Subcutaneous preadipocyte (primary cell): ENCODE results near the gene CLCN2. TPM values are rescaled to one million over a fixed set of nuclear protein-coding genes. Genes with fewer than 3 reads are reported as not detected.

Experiments used
- small RNA-seq: library from RNA; depleted of rRNA; stranded (forward); fragments of <200 nt; gene quantifications from one replicate; pipeline ENCODE3, GENCODE V24; 2012
- total RNA-seq: library from RNA; depleted of rRNA; stranded (reverse); fragments of >200 nt; gene quantifications from 2 replicates; pipeline ENCODE4 v1.2.3, GENCODE V29; 2012

The CLCN2 gene
- 5.1 and 5.5 TPM in 2 replicates for total RNA-seq

GRCh38 chr3:184361532-184361931 lies at the start of gene CLCN2, which contains the start of gene POLR2H:
Gene CLCN2 (minus strand): TSS chr3:184361605. CDS start chr3:184361479, 126 bp downstream.
Gene POLR2H (plus strand): TSS chr3:184361710. CDS start chr3:184363493, 1,783 bp downstream.

GRCh38 chr3:184379358-184380184 lies 18.2 kb upstream of the CLCN2 start, which contains the start of gene CHRD:
Gene CHRD (plus strand): TSS chr3:184380054. CDS start chr3:184380319, 265 bp downstream.

GRCh38 chr3:184377882-184378445 lies 16.6 kb upstream of the CLCN2 start, which contains the start of gene THPO:
Gene THPO (minus strand): TSS chr3:184378207. CDS start chr3:184376259, 1,948 bp downstream.

GRCh38 chr3:184337399-184337714 lies 24.0 kb downstream of the CLCN2 start, which contains the start of gene FAM131A:
Gene FAM131A (plus strand): TSS chr3:184337600. CDS start chr3:184337631, 31 bp downstream.

GRCh38 chr3:184314363-184314699 lies 47.1 kb downstream of the CLCN2 start, which contains the start of gene EIF4G1:
Gene EIF4G1 (plus strand): TSS chr3:184314606. CDS start chr3:184315797, 1,191 bp downstream.

GRCh38 chr3:184298759-184299487 lies 62.5 kb downstream of the CLCN2 start, which contains the start of gene PSMD2:
Gene PSMD2 (plus strand): TSS chr3:184299241. CDS start chr3:184299267, 26 bp downstream.

Small RNA genes lying within 50 kb of the gene (small RNA-seq; reads per million reads assigned to genes)
- gene SNORD66 = 664 reads per million, percentile 99 among the genes with 10 or more reads in this experiment

Other genes starting within 250 kb of the CLCN2 start
- 26.1 and 34.2 TPM in 2 replicates for gene EIF2B5, start 226.2 kb downstream of the CLCN2 start, total RNA-seq
- gene DVL3, start 206.2 kb downstream of the CLCN2 start, total RNA-seq = 22.8 and 28.5 TPM in 2 replicates
- gene AP2M1, start 186.8 kb downstream of the CLCN2 start, total RNA-seq = 359 and 374 TPM in 2 replicates
- 34.6 and 38.2 TPM in 2 replicates for gene ABCF3, start 175.4 kb downstream of the CLCN2 start, total RNA-seq
- gene VWA5B2, start 132.0 kb downstream of the CLCN2 start, total RNA-seq = not detected in 2 replicates
- 49.3 and 56.6 TPM in 2 replicates for gene ALG3, start 112.6 kb downstream of the CLCN2 start, total RNA-seq
- 5.5 and 5.7 TPM in 2 replicates for gene EEF1AKMT4, start 111.9 kb downstream of the CLCN2 start, total RNA-seq
- not detected in 2 replicates for gene CAMK2N2, start 100.1 kb downstream of the CLCN2 start, total RNA-seq
- gene ECE2, start 85.6 kb downstream of the CLCN2 start, total RNA-seq = not detected in 2 replicates
- gene PSMD2, start 62.4 kb downstream of the CLCN2 start, total RNA-seq = 300 and 404 TPM in 2 replicates
- gene EIF4G1, start 47.0 kb downstream of the CLCN2 start, total RNA-seq = 215 and 293 TPM in 2 replicates
- 17.2 and 20.6 TPM in 2 replicates for gene FAM131A, start 24.0 kb downstream of the CLCN2 start, total RNA-seq
- gene POLR2H, start 105 bp upstream of the CLCN2 start, total RNA-seq = 60.4 and 80.8 TPM in 2 replicates
- gene THPO, start 16.6 kb upstream of the CLCN2 start, total RNA-seq = under 0.01 and 0.37 TPM in 2 replicates
- 0.20 and 1.8 TPM in 2 replicates for gene CHRD, start 18.4 kb upstream of the CLCN2 start, total RNA-seq
- gene EPHB3, start 200.2 kb upstream of the CLCN2 start, total RNA-seq = 1.4 and 1.8 TPM in 2 replicates